GM10847 (cell line): ENCODE data around the gene DVL2.

Experiments used
- POLR2A ChIP-seq: IDR thresholded peaks from 2 replicates; pipeline ENCODE4 v1.6.1; 2011; ENCODE audit not compliant: insufficient read length; ENCODE audit errors: extremely low read depth

Gene DVL2

DNA sequence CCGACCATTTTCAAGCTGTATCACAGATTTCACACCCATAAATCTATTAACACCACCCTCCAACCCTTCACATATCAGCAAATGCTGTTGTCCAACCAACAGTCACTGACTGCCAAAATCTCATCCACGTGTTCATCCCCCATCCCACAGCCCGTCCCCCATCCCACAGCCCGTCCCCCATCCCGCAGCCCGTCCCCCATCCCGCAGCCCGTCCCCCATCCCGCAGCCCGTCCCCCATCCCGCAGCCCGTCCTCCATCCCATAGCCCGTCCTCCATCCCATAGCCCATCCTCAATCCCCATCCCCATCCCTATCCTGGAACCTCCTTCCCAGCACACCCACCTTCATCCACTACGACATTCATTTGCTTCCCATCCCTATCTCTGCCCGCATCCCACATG, 28.8 kb downstream of the DVL2 start:
- no peak for TF ChIP-seq POLR2A

DNA sequence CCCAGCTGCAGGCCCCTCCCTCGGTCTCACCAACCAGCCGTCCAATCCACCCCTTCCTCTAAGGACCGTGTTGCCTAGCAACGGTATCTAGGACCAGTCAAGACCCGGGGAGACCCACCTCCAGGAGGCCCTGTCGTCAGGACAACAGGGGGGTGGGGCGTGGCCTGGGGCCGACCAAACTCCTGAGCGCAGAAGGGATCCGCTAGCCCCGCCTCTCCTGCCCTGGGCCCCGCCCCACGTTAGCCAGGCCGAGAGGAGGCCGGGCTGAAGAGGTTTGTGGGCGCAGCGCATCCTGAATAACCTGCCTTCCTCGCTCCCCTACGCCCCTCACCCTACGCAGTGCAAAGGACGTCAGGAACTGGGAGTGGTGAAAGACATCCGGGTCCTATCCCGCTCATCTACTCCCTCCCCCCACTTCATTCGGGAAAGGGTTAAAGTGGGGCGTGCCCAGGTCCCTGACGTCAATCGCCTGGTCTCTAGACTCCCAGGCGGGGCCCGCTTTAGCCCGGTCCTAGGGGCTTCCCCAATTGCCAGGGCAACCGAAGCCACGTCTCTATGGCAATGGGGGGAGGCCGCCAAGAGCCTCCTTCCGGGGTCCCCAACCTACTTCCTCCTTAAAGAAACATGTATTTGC, 29.4 kb downstream of the DVL2 start:
- no peak for TF ChIP-seq POLR2A

DNA sequence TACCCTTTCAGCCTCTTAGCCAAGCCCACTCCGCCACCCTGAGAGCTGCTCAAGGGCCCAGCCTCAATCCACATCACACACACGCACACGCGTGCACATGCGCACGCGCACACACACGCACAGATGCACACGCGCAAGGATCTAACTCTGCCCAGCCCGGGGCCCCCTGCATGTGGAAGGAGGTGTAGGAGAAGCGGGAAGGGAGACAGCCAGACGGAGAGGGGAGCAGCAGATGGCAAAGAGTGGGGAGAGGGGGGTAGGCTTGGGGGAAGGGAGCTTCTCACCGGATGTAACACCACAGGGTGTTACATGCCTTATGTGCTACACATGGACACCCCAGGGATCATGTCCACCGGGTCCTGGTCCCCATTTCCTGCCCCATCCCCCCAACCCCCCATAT, 30.0 kb downstream of the DVL2 start:
- no peak for TF ChIP-seq POLR2A

DNA sequence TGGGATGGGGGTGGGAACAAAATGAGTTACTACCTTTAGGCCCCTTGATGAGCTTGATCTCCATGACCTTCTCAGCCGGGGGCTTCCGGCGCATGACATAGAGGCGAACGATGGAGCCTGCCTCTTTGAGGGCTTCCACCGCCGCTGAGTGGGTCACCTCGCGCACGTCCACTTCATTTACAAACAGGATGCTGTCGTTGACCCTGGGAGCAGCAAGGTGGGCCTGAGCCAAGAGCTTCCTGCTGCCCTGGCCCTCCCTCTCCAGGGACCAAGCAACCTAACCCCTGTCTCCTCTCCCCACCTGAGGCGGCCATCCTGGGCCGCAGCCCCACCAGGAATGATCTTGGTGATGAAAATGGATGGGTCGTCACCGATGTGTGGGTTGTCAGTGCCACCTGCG, 30.9 kb downstream of the DVL2 start:
- TF ChIP-seq POLR2A: no peak

DNA sequence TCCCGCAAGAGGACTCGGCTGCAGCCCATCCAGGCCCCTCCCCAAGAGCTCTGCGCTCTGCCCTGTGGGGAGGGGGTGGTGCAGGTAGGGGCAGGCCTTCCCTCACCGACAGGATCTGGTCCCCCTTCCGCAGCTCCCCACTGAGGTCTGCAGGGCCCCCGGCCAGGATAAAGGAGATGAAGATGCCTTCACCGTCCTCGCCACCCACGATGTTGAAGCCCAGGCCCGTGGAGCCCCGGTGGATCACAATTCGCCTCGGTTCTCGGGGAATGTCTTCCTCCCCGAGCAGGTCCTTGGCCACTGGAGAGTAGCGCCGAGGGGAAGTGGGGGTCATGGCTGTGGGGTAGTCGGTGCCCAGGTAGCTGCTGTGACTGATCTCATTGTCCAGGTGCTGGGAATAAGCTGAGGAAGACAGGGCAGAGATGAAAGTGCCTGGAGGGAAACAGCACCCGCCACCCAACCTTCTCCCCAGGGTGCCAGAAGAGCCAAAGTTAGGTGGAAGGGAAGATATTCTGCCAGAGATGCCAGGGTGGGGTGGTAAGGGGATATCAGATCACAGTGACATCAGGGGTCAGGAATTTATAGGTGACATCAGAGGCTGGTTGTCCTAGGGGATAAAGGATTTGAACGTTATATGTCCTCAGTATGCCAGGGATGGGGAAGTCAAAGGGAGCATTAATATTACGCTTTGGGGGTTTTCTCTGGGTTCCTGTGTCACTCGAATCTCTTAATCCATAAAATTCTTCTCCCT, 37.5 kb downstream of the DVL2 start:
- TF ChIP-seq POLR2A: no peak

DNA sequence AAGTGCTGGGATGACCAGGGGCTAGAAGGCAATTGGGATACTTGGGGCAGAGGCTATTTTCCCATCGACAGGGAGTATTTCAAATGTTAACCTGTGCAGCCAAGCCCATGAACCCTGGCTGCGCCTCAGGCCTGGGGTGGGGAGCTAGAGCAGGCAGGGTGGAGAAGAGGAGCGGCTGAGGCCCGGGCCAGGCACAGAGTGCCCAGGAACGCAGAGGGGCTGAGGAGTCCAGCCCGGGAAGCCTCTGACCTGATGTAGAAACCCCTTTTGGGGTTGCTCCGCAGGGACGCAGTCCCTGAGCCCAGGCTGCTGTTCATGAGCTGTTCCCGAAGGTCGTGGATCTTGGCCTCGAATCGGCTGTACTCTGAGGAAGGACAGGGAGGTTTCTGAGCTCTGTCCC, 38.3 kb downstream of the DVL2 start:
- TF ChIP-seq POLR2A: no peak

DNA sequence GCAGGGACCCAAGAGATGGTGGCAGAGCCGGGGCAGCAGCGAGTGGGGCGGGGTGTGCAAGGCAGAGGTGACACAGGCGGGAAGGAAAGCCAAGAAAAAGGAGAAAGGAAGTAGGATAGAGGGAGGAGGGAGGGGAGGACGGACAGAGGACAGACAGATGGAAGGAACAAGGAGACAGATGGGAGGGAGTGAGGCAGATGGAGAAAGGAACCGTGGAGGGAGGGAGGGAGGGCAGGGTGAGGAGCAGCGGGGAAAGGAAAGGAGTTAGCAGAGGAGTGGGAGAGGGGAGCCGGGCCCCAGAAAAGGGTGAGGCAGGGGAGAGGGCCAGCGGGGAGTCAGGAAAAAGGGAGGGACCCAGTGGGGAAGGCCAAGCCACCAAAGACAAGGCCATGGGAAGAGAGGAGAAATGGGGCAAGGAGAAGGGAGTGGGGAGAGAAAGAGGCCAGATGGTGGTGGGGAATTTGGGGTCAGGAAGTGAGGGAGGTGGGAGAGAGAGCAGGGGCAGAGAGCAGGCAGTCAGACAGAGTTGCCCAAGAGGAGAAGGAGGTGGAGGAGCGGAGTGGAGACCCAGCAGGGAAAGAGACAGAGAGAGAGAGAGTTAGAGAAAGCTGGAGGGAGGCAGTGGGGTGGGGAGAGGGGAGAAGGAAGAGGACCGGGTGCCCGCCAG, 41.9 kb downstream of the DVL2 start:
- TF ChIP-seq POLR2A: no peak

DNA sequence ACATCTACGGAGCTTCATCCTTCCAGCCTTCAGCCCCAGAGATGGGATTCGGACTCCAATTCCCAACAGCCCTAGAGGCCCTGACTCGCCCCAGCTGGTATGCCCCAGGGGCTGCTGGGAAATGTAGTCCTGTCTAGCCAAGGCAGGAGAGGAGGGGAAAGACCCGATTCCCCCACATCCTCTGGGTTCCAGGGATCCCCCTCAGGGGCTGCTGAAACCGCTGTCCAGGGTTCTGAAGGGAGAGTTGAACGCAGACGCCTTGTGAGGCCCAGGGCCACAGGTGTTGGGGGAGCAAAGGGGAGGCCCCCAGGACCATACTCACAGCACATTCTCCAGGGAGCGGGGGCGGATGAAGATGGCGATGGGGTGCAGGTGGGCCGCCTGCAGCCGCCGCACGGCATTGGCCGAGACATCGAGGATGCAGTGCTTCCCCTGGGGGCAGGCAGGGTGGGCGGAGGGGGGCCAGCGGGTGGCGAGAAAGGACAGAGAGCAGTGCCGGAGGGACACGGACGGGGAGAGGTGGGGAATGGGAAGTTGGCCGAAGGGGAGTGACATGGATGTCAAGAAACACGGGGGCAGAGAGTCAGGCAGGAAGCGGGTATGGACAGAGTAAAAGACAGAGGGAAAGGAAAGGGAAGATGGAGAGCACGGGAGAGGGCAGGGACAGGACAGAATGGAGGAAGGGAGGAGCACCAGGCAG, 42.6 kb downstream of the DVL2 start:
- no peak for TF ChIP-seq POLR2A

DNA sequence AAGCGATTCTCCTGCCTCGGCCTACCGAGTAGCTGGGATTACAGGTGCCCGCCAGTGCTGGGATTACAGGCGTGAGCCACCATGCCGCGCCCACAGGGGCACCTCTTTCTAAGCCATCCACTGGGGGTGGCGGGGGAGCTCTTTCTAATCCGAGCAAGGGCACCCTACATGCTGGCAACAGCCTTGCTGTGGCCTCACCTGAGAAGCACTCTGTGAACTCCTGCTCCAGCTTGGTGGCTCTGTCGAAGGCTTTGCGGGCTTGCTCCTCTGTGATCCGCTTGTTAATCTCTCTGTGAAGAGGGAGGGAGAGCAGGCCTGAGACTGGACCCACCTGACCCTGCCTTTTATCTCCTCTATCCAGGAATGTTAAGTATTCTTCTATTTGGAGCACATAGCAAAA, 43.2 kb downstream of the DVL2 start:
- TF ChIP-seq POLR2A: no peak

DNA sequence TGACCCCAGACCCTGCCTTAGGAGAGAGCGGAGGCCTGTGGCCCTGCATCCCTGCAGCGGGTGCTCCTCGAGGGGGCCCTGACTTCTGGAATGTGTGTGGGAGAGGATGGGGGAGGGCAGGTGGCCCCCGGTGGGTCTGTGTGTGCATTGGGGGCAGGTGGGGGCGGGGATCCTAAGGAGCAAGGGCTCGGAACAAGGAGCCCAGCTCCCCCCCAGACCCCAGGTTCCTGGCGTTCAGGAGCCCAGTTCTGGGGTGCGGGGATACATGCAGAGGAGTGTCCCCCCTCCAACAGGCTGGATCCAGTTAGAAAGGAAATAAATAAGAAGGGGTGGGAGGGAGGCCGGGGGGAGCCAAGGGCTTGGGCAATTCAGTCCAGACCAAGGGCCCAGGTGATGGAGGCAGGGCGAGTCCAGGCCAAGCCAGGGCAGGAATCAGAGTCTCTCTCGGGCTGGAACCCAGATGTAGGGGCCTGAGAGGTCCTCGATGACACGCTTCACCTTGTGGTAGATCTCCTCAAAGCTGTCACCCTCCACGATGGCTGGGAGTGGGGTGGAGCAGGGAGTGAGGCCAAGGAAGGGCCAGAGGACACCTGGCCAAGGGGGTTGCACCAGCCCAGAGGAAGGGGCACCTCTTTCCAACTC, 43.9 kb downstream of the DVL2 start:
- no peak for TF ChIP-seq POLR2A

DNA sequence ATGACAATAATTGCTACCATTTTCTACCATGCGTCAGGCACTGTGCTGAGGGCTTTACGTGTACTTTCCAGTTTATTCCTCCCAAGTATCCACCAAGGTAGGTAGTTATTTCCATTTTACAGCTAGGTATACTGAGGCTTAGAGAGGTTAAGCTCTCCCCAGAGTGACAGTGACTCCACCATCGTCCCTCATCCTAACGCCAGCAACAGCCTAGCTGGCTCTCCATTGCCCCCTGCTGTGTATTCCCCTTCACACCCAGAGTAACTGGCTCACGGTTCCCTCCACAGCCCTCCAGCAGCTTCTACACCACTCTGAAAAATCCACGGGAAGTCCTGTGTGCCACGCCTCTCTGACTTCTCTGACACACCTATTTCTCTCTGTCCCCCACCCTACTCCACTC, 48.1 kb downstream of the DVL2 start:
- TF ChIP-seq POLR2A: no peak

DNA sequence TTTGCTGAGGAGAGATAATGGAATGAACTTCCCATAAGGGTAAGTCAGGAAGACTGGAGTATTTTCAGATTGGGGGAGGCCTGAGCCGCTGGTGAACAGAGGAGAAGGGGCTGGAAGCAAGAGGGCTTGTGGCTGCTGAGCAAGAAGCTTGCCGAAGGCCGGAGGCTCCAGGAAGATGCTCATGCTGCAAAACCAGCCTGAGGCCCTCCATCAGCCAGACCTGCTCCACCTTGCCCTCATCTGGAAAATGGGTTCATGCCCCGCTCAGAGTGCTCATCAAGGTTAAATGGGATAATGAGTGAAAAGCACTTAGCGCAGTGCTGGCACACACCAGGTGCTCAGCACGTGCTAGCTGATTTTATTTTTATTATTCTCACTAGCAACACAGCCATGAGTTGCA, 49.7 kb downstream of the DVL2 start:
- no peak for TF ChIP-seq POLR2A

DNA sequence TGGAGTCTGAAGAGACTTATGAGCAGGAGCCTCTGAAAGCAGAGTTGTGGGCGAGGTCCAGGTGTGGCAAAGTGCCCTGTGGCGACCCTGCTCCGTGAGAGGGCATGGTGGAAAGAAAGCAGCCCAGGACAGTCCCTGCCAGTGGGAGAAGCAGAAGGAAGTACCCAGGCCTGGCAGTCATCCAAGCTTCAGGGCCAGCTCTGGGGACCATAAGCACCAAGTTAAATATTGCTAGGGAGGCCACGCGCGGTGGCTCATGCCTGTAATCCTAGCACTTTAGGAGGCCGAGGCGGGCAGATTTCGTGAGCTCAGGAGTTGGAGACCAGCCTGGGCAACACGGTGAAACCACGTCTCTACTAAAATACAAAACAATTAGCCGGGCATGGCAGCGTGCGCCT, 50.2 kb downstream of the DVL2 start:
- no peak for TF ChIP-seq POLR2A

DNA sequence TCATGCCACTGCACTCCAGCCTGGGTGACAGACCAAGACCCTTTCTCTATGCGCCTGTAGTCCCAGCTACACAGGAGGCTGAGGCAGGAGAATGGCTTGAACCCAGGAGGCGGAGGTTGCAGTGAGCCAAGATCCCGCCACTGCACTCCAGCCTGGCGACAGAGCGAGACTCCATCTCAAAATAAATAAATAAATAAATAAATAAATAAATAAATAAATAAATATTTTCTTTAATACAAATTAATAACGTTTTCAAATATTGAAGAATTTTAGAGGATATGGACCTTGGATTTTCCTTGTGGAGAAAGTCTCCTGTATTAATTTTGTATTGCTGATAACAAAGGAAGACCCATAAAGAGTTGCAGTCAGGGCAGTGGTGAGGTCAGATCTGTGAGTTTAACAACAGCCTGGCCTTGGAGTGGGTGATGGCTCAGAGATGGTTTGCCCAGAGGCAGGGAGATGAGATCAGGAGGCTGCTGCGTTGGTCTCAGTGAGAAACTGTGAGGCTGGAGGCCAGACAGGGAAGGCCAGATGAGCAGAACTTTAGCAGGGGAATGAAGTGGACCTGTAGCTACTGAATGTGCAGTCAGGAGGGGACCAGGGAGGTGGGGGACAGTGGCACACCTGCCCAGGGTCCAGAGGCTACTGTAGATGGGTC, 50.8 kb downstream of the DVL2 start:
- no peak for TF ChIP-seq POLR2A
